H1 (cell line): ENCODE results near the gene WDR48. TPM values are rescaled to one million over a fixed set of nuclear protein-coding genes. Genes with fewer than 3 reads are reported as not detected.
A peak's percentile ranks its signal among the peaks of the same experiment; 100 is the strongest.

Experiments used
- CTCF ChIA-PET: fragments of 300-600 bp; sonication (Branson Sonifier 250); formaldehyde crosslinking; loops from one replicate; lab custom pipeline; 2021; ENCODE audit not compliant: partially characterized antibody; lab: Charles Lee
- POLR2A ChIA-PET: fragments of 300-600 bp; sonication (Branson Sonifier 250); formaldehyde crosslinking; loops from one replicate; lab custom pipeline; 2021; ENCODE audit warnings: inconsistent platforms; ENCODE audit not compliant: partially characterized antibody; lab: Charles Lee
- DNase-seq, 2 experiments: peaks; one replicate each; pipeline versions ENCODE4 v3.0.0 to v3.0.0-alpha.2; 2010 to 2022; ENCODE audit warnings: low spot score in 2 of 2, low read depth in 1 of 2, mixed read lengths in 1 of 2
- FAIRE-seq: peaks from 2 replicates; lab custom pipeline; 2011; peaks lifted over from hg19 to GRCh38; lab: Jason Lieb, UNC
- H2AFZ ChIP-seq: 2 replicates; pipeline ENCODE4 v1.8.1; 2012; ENCODE audit warnings: low read length, inconsistent platforms
- H2AK5ac ChIP-seq: 2 replicates; pipeline ENCODE4 v1.6.1; 2013; ENCODE audit warnings: low read depth, low read length
- H2BK120ac ChIP-seq: replicated peaks from 2 replicates; pipeline ENCODE3; 2013; ENCODE audit warnings: low read depth, low read length, inconsistent platforms
- H2BK12ac ChIP-seq: 2 replicates; pipeline ENCODE4 v1.6.1; 2013; ENCODE audit warnings: low read depth, low read length
- H2BK15ac ChIP-seq: 2 replicates; pipeline ENCODE4 v1.6.1; 2013; ENCODE audit warnings: low read length
- H2BK20ac ChIP-seq: 2 replicates; pipeline ENCODE4 v1.6.1; 2013; ENCODE audit warnings: low read length
- H2BK5ac ChIP-seq: 2 replicates; pipeline ENCODE4 v1.6.1; 2013; ENCODE audit warnings: low read depth, low read length
- H3K14ac ChIP-seq: 2 replicates; pipeline ENCODE4 v1.6.1; 2013; ENCODE audit warnings: inconsistent platforms; ENCODE audit not compliant: insufficient read length
- H3K18ac ChIP-seq: 2 replicates; pipeline ENCODE4 v1.6.1; 2013; ENCODE audit warnings: low read length; ENCODE audit errors: extremely low read depth
- H3K23ac ChIP-seq: 2 replicates; pipeline ENCODE4 v1.6.1; 2013; ENCODE audit warnings: inconsistent platforms; ENCODE audit not compliant: insufficient read length
- H3K23me2 ChIP-seq: 2 replicates; pipeline ENCODE4 v1.6.1; 2013; ENCODE audit warnings: low read depth, low read length
- H3K27ac ChIP-seq: 2 replicates; pipeline ENCODE4 v1.6.1; 2011; ENCODE audit warnings: low read depth, low read length, inconsistent platforms
- H3K27me3 ChIP-seq, 4 experiments: replicated peaks in 1 of 4; 1 replicate in 1 of 4; 2 replicates in 3 of 4; pipeline versions ENCODE4 v1.6.1 to v1.8.1; 2011 to 2013; ENCODE audit warnings: low read length in 3 of 4, mild to moderate bottlenecking in 3 of 4, inconsistent platforms in 2 of 4, mixed read lengths in 2 of 4, moderate library complexity in 1 of 4; ENCODE audit not compliant: control insufficient read depth in 3 of 4, insufficient read depth in 3 of 4; ENCODE audit errors: extremely low read depth in 1 of 4
- H3K36me3 ChIP-seq, 4 experiments: 2 replicates each; pipeline versions ENCODE4 v1.6.1 to v1.8.1; 2011 to 2013; ENCODE audit warnings: mild to moderate bottlenecking in 4 of 4, low read length in 3 of 4, moderate library complexity in 2 of 4, control low read depth in 1 of 4, inconsistent platforms in 1 of 4; ENCODE audit not compliant: insufficient read depth in 4 of 4, control insufficient read depth in 2 of 4
- H3K4ac ChIP-seq: replicated peaks from 2 replicates; pipeline ENCODE3; 2013; ENCODE audit warnings: low read length, low read depth, mixed read lengths, inconsistent platforms; ENCODE audit not compliant: insufficient read length
- H3K4me1 ChIP-seq, 4 experiments: replicated peaks in 1 of 4; 1 replicate in 1 of 4; 2 replicates in 3 of 4; pipeline versions ENCODE4 v1.6.1 to v1.8.1; 2011 to 2013; ENCODE audit warnings: low read length in 3 of 4, inconsistent platforms in 2 of 4, mixed read lengths in 1 of 4; ENCODE audit not compliant: insufficient read depth in 4 of 4, control insufficient read depth in 3 of 4
- H3K4me2 ChIP-seq, 2 experiments: 2 replicates each; pipeline versions ENCODE4 v1.6.1 to v1.8.1; 2011 to 2013; ENCODE audit warnings: low read depth in 2 of 2, low read length in 2 of 2, control low read depth in 1 of 2, inconsistent platforms in 1 of 2, mild to moderate bottlenecking in 1 of 2; ENCODE audit not compliant: insufficient read depth in 1 of 2
- H3K4me3 ChIP-seq, 4 experiments: fragments of 200-600, 300-600 bp in 1 of 4; sonication (generic), shearing (Covaris generic), sonication (Bioruptor Twin) in 1 of 4; 2 replicates each; pipeline versions ENCODE4 v1.5.1 to v1.8.1; 2011 to 2016; ENCODE audit warnings: low read length in 4 of 4, low read depth in 3 of 4, control low read depth in 2 of 4, inconsistent platforms in 2 of 4, mild to moderate bottlenecking in 2 of 4, mixed read lengths in 1 of 4, moderate library complexity in 1 of 4; ENCODE audit not compliant: insufficient read depth in 2 of 4; ENCODE audit errors: extremely low read depth in 1 of 4
- H3K56ac ChIP-seq: replicated peaks from 2 replicates; pipeline ENCODE3; 2013; ENCODE audit warnings: low read depth, mild to moderate bottlenecking, mixed read lengths, low read length, inconsistent platforms; ENCODE audit not compliant: insufficient read length
- H3K79me1 ChIP-seq: 2 replicates; pipeline ENCODE4 v1.6.1; 2013; ENCODE audit warnings: low read depth, low read length, control low read depth
- H3K79me2 ChIP-seq, 2 experiments: 2 replicates each; pipeline versions ENCODE4 v1.6.1 to v1.8.1; 2012 to 2013; ENCODE audit warnings: low read length in 2 of 2, mild to moderate bottlenecking in 2 of 2, inconsistent platforms in 1 of 2; ENCODE audit not compliant: insufficient read depth in 2 of 2, control insufficient read depth in 1 of 2
- H3K9ac ChIP-seq, 4 experiments: replicated peaks in 1 of 4; 1 replicate in 1 of 4; 2 replicates in 3 of 4; pipeline versions ENCODE4 v1.6.1 to v1.8.1; 2011 to 2013; ENCODE audit warnings: low read depth in 3 of 4, low read length in 3 of 4, control low read depth in 2 of 4, mild to moderate bottlenecking in 2 of 4, moderate library complexity in 2 of 4, inconsistent platforms in 1 of 4; ENCODE audit errors: extremely low read depth in 1 of 4
- H3K9me3 ChIP-seq, 2 experiments: 2 replicates each; pipeline versions ENCODE4 v1.6.1 to v1.8.1; 2012 to 2013; ENCODE audit warnings: mild to moderate bottlenecking in 2 of 2, moderate library complexity in 2 of 2, control low read depth in 1 of 2, inconsistent platforms in 1 of 2, low read depth in 1 of 2, low read length in 1 of 2, mixed read lengths in 1 of 2; ENCODE audit not compliant: insufficient read depth in 2 of 2
- H4K20me1 ChIP-seq, 2 experiments: replicated peaks in 1 of 2; 2 replicates each; pipeline versions ENCODE3 to v1.8.1; 2011 to 2013; ENCODE audit warnings: inconsistent platforms in 2 of 2, low read length in 2 of 2, mild to moderate bottlenecking in 1 of 2; ENCODE audit not compliant: insufficient read depth in 2 of 2, control insufficient read depth in 1 of 2
- H4K5ac ChIP-seq: 2 replicates; pipeline ENCODE4 v1.6.1; 2013; ENCODE audit warnings: low read length, low read depth, mixed read lengths, inconsistent platforms; ENCODE audit not compliant: insufficient read length
- H4K8ac ChIP-seq: 2 replicates; pipeline ENCODE4 v1.8.0; 2013; ENCODE audit warnings: mild to moderate bottlenecking, moderate library complexity, low read length, inconsistent platforms; ENCODE audit not compliant: insufficient read depth; ENCODE audit errors: extremely low read depth
- H4K91ac ChIP-seq: replicated peaks from 2 replicates; pipeline ENCODE3; 2013; ENCODE audit warnings: low read length, mixed read lengths, inconsistent platforms; ENCODE audit not compliant: insufficient read length
- ASH2L ChIP-seq: fragments of 200-600, 300-600 bp; sonication (generic); IDR thresholded peaks from one replicate; pipeline ENCODE4 v1.7.1; 2017; ENCODE audit warnings: low read length
- CBX5 ChIP-seq: fragments of 300-800, 300-1000 bp; sonication (generic); IDR thresholded peaks from 2 replicates; pipeline ENCODE4 v1.7.1; 2016; ENCODE audit warnings: antibody characterized with exemption, low read length, low read depth
- CHD1 ChIP-seq: IDR thresholded peaks from 2 replicates; pipeline ENCODE4 v1.6.1; 2012; ENCODE audit warnings: low read depth, low read length, improper control_type of control experiment
- JUN ChIP-seq: IDR thresholded peaks from 2 replicates; pipeline ENCODE4 v1.6.1; 2011; ENCODE audit warnings: low read depth, mild to moderate bottlenecking, improper control_type of control experiment, low read length
- KDM4A ChIP-seq: IDR thresholded peaks from one replicate; pipeline ENCODE4 v1.7.1; 2012; ENCODE audit warnings: low read depth, mild to moderate bottlenecking, moderate library complexity, low read length, inconsistent platforms; ENCODE audit not compliant: severe bottlenecking
- MAX ChIP-seq: IDR thresholded peaks from 2 replicates; pipeline ENCODE4 v1.6.1; 2012; ENCODE audit warnings: inconsistent platforms
- PHF8 ChIP-seq: fragments of 200-600 bp; sonication (generic); conservative IDR thresholded peaks from 2 replicates; pipeline ENCODE4 v1.7.1; 2012; ENCODE audit warnings: low read depth, mild to moderate bottlenecking, inconsistent platforms, low read length, moderate library complexity
- RAD21 ChIP-seq, 2 experiments: IDR thresholded peaks in 1 of 2; conservative IDR thresholded peaks in 1 of 2; 2 replicates each; pipeline ENCODE4 v1.6.1; 2011; ENCODE audit warnings: low read depth in 2 of 2, low read length in 2 of 2, improper control_type of control experiment in 1 of 2, inconsistent platforms in 1 of 2, mild to moderate bottlenecking in 1 of 2, moderate library complexity in 1 of 2
- SIN3A ChIP-seq, 2 experiments: IDR thresholded peaks in 1 of 2; conservative IDR thresholded peaks in 1 of 2; 2 replicates each; pipeline ENCODE4 v1.6.1; 2011 to 2012; ENCODE audit warnings: low read length in 2 of 2, improper control_type of control experiment in 1 of 2, low read depth in 1 of 2, mild to moderate bottlenecking in 1 of 2
- SP4 ChIP-seq: IDR thresholded peaks from 2 replicates; pipeline ENCODE4 v1.6.1; 2012; ENCODE audit warnings: low read length, inconsistent platforms
- WGBS, 2 experiments: shearing (Covaris generic) in 1 of 2; methylation state at CpG; one replicate each; pipeline versions ENCODE4 v1.1.6 to v1.1.7; 2013 to 2015; ENCODE audit warnings: low lambda C conversion rate in 2 of 2, mixed read lengths in 2 of 2, inconsistent platforms in 1 of 2, low coverage in 1 of 2, missing lambda C conversion rate in 1 of 2; ENCODE audit not compliant: insufficient replicate concordance in 2 of 2, insufficient coverage in 1 of 2, insufficient read length in 1 of 2; ENCODE audit errors: extremely low coverage in 1 of 2, missing lambda C conversion rate in 1 of 2; 5-methylcytosine and 5-hydroxymethylcytosine counted together
- polyA plus RNA-seq, 7 experiments: library from polyadenylated mRNA; depleted of rRNA in 3 of 7; stranded (reverse) in 5 of 7; unstranded in 2 of 7; fragments of >200 nt in 5 of 7; fragments of 200-250 nt in 2 of 7; gene quantifications; 1 replicate in 5 of 7; 2 replicates in 1 of 7; 4 replicates in 1 of 7; pipeline versions ENCODE4 v1.2.1 to v1.2.3, GENCODE V29; 2011 to 2013; ENCODE audit warnings: missing spikeins in 2 of 7, mixed read lengths in 2 of 7
- total RNA-seq: library from RNA; stranded (reverse); fragmentation: NEBNext Ultra II Directional; extraction: Animal tissue kit (Norgen Biotek cat#: 25700); gene quantifications from 2 replicates; pipeline ENCODE4 v1.2.1, GENCODE V29; 2021

Gene WDR48
- total and polyA plus RNA-seq, 2 of the 8 experiments (the other 6 are each of a cell fraction or from before 2014, with no cell fraction given): 21.2 to 54.1 TPM

- Histone ChIP-seq H3K18ac (no peak within 1 kb of the TSS), H3K4me2 (peak within 1 kb of the TSS; percentile 92 to 93), H3K4me1 (no peaks in the 10 kb centered on the region; a peak in 2 of 7 replicates), H3K4me3 (peak within 1 kb of the TSS; percentile 77 to 92 (median 84)), H3K27ac (no peak within 1 kb of the TSS), H3K4ac (peak within 1 kb of the TSS; percentile 45), H3K36me3 (no peaks in the 10 kb centered on the region), H3K79me2 (no peaks in the 10 kb centered on the region), H4K5ac (peak within 1 kb of the TSS; percentile 20), H3K27me3 (peaks cover 0 to 8% (median 3%) of the 10 kb centered on the region in 4 experiments; a peak in 2 of 7 replicates), H3K23me2 (peaks cover 12% of the 10 kb centered on the region; the same call in 1 of the 2 replicates), H2BK20ac (no peak within 1 kb of the TSS), H3K79me1 (0 out of 2 replicates have a peak, but pooled peaks cover 6% of the 10 kb centered on the region), H4K91ac (no peak within 1 kb of the TSS), H2BK120ac (no peak within 1 kb of the TSS), H3K14ac (no peak within 1 kb of the TSS), H3K9me3 (no peaks in the 10 kb centered on the region), H2AFZ (peak within 1 kb of the TSS; percentile 82; the same call in 1 of the 2 replicates), H4K20me1 (peaks cover 0 to 9% of the 10 kb centered on the region in 2 experiments), H3K56ac (no peak within 1 kb of the TSS), H3K23ac (no peak within 1 kb of the TSS), H3K9ac (peak within 1 kb of the TSS; percentile 59 to 91 (median 70)), H4K8ac (peak within 1 kb of the TSS; percentile 86), H2BK5ac (no peak within 1 kb of the TSS), H2AK5ac (no peak within 1 kb of the TSS), H2BK12ac (no peak within 1 kb of the TSS), H2BK15ac (no peak within 1 kb of the TSS)
- no peak for FAIRE-seq
- 2% methylated on average over 60 of the region's 74 CpGs; no CpG with 5 or more reads in 1 of the 2 experiments for WGBS, 2 experiments
- ChIA-PET POLR2A (interaction anchor here (0.5 to 1.5 kb wide), 7 partner anchors 8 to 77 kb away, joined by 3 to 6 read pairs (median 3); no protein-coding TSS in a partner anchor), CTCF (interaction anchor here (0.7 to 10.4 kb wide), 10 partner anchors 13 to 185 kb away, joined by 3 to 95 read pairs (median 4); no protein-coding TSS in a partner anchor)
- peak in 1 of 2 experiments; percentile 86 for DNase-seq
- TF ChIP-seq SIN3A (conservative IDR thresholded peaks at IDR 0.05 in 1 of 2, IDR thresholded peaks at IDR 0.05 in 1 of 2; ENCODE audit: low read depth in 1 of 2, low read length in 2 of 2): peak; percentile 85 to 91; a peak in 2 of 4 replicates
- TF ChIP-seq MAX: peak; percentile 41
- TF ChIP-seq JUN: no peak
- peak in 1 of 2 experiments; percentile 2; a peak in 1 of 4 replicates for TF ChIP-seq RAD21 (IDR thresholded peaks at IDR 0.05 in 1 of 2, conservative IDR thresholded peaks at IDR 0.05 in 1 of 2; ENCODE audit: low read depth in 2 of 2, low read length in 2 of 2)
- TF ChIP-seq CHD1: no peak
- peak; percentile 22; the same call in 1 of the 2 replicates for TF ChIP-seq PHF8
- peak; percentile 49 for TF ChIP-seq ASH2L
- TF ChIP-seq CBX5: no peak
- TF ChIP-seq SP4: no peak
- peak; percentile 97 for TF ChIP-seq KDM4A
These were observed 55.8 kb downstream of the WDR48 start, which contains the start of the genes GORASP1 and TTC21A for GRCh38 chr3:39107388-39108199. Gene GORASP1 (minus strand): TSS chr3:39107627. CDS start chr3:39107541, 86 bp downstream. Gene TTC21A (plus strand): TSS chr3:39107680. CDS start chr3:39107838, 158 bp downstream.
